ENCODE results near the gene STRA8.

The STRA8 gene

DNA sequence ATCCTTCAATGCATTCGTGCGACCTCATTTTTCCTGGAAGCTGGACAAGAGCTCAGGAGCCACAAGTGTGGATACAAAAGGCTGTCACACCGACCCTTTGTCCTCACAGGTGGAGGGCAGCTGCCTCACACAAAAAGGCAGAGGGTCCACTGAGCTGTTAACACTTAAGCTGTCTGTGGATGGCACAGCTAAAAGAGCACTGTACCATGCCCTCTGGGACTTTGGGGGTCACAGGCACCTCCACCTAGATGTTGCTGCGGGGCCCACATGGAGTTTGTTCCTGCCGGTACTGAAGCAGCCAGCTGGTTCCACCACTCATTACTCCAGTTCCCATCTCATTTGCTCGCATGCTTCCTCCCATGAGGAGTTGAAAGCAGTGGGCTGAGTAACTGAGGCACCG is 57.0 kb downstream of the STRA8 start:
- Histone ChIP-seq H3K4me3 (replicated peaks; ENCODE audit: low read depth, low read length) (no peak overlapping the region), H3K27me3 (replicated peaks; ENCODE audit: control insufficient read depth, insufficient read depth, low read length) (no peaks in the 10 kb centered on the region), H3K36me3 (ENCODE audit: control insufficient read depth, insufficient read depth, low read length) (no peaks in the 10 kb centered on the region)
- TF ChIP-seq, protein P1, sequence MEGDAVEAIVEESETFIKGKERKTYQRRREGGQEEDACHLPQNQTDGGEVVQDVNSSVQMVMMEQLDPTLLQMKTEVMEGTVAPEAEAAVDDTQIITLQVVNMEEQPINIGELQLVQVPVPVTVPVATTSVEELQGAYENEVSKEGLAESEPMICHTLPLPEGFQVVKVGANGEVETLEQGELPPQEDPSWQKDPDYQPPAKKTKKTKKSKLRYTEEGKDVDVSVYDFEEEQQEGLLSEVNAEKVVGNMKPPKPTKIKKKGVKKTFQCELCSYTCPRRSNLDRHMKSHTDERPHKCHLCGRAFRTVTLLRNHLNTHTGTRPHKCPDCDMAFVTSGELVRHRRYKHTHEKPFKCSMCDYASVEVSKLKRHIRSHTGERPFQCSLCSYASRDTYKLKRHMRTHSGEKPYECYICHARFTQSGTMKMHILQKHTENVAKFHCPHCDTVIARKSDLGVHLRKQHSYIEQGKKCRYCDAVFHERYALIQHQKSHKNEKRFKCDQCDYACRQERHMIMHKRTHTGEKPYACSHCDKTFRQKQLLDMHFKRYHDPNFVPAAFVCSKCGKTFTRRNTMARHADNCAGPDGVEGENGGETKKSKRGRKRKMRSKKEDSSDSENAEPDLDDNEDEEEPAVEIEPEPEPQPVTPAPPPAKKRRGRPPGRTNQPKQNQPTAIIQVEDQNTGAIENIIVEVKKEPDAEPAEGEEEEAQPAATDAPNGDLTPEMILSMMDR (IDR thresholded peaks at IDR 0.05; ENCODE audit: insufficient read depth, low read length, poor library complexity, severe bottlenecking), result no peak
- no peak for DNase-seq (ENCODE audit: extremely low read depth, insufficient read length)

DNA sequence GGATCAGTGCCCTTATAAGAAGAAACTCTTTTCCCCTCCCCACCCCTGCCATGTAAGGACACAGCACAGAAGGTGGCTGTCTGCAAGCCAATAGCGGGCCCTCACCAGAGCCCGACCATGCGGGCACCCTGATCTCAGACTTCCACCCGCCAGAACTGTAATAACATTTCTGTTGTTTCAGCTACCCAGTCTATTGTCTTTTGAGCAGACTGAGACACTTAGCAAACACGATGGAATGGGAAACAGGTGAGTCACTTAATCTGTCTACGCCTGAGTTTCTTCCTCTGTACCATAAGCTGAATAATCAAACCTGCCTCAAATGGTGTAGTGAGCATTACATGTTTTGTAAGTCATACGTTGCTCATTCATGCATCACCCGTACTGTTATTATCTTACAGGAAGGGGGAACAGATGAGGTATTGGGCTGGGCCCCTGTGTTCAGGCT is 58.2 kb downstream of the STRA8 start:
- DNase-seq (ENCODE audit: extremely low read depth, insufficient read length), result no peak
- H3K4me3 ChIP-seq (replicated peaks; ENCODE audit: low read depth, low read length), result no peak overlapping the region
- no peaks in the 10 kb centered on the region for H3K27me3 ChIP-seq (replicated peaks; ENCODE audit: control insufficient read depth, insufficient read depth, low read length)
- TF ChIP-seq, protein P1 (IDR thresholded peaks at IDR 0.05; ENCODE audit: insufficient read depth, low read length, poor library complexity, severe bottlenecking), result no peak
- no peaks in the 10 kb centered on the region for H3K36me3 ChIP-seq (ENCODE audit: control insufficient read depth, insufficient read depth, low read length)

- no peak for DNase-seq (ENCODE audit: extremely low read depth, insufficient read length)
- no peaks in the 10 kb centered on the region for H3K36me3 ChIP-seq (ENCODE audit: control insufficient read depth, insufficient read depth, low read length)
- H3K27me3 ChIP-seq (replicated peaks; ENCODE audit: control insufficient read depth, insufficient read depth, low read length), result no peaks in the 10 kb centered on the region
- TF ChIP-seq, protein P1 (IDR thresholded peaks at IDR 0.05; ENCODE audit: insufficient read depth, low read length, poor library complexity, severe bottlenecking), result no peak
- no peak overlapping the region for H3K4me3 ChIP-seq (replicated peaks; ENCODE audit: low read depth, low read length)
Observed at GRCh38 chr7:135299235-135299634, 65.6 kb downstream of the STRA8 start.

GRCh38 chr7:135300913-135301765 is 67.5 kb downstream of the STRA8 start:
- no peak for DNase-seq (ENCODE audit: extremely low read depth, insufficient read length)
- no peaks in the 10 kb centered on the region for H3K36me3 ChIP-seq (ENCODE audit: control insufficient read depth, insufficient read depth, low read length)
- H3K27me3 ChIP-seq (replicated peaks; ENCODE audit: control insufficient read depth, insufficient read depth, low read length), result no peaks in the 10 kb centered on the region
- TF ChIP-seq, protein P1 (IDR thresholded peaks at IDR 0.05; ENCODE audit: insufficient read depth, low read length, poor library complexity, severe bottlenecking), result no peak
- no peak overlapping the region for H3K4me3 ChIP-seq (replicated peaks; ENCODE audit: low read depth, low read length)

All from GM06990 (cell line).